GM04504 (cell line): Measurements from ENCODE around the gene VENTX.

Experiments
- DNase-seq: peaks from one replicate; pipeline ENCODE4 v3.0.0-alpha.2; 2012; ENCODE audit warnings: low read depth

VENTX gene

GRCh38 chr10:133201948-133202725, 35.5 kb upstream of the VENTX start:
- no peak for DNase-seq

- DNase-seq, result no peak
Measured at GRCh38 chr10:133202778-133203651, 34.6 kb upstream of the VENTX start.

DNA sequence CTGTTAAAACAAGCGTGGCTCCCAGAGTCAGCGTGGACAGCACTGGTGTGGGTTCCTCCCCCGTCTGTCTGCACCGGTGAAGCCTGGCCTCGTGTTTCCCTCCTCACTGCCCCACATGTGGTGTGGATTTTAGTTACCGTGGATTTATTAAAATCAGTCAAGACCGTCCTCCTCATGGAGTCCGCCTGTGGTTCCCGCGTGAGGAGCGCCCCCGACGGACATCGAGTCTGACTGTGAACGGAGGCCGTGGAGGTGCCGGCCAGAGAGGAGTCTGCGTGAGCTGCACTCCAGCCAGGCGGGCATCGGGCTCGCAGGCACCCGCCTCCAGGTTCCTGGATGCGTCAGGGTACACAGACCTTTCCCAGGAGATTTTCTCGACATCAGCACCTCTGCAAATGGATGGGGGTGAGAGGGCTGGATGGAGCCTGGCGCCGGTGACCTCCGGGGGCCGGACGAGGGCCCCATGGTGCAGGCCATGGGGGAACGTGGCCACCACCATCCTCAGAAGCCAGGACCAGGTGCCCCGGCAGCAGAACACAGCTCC, 33.9 kb upstream of the VENTX start:
- DNase-seq, result no peak

DNA sequence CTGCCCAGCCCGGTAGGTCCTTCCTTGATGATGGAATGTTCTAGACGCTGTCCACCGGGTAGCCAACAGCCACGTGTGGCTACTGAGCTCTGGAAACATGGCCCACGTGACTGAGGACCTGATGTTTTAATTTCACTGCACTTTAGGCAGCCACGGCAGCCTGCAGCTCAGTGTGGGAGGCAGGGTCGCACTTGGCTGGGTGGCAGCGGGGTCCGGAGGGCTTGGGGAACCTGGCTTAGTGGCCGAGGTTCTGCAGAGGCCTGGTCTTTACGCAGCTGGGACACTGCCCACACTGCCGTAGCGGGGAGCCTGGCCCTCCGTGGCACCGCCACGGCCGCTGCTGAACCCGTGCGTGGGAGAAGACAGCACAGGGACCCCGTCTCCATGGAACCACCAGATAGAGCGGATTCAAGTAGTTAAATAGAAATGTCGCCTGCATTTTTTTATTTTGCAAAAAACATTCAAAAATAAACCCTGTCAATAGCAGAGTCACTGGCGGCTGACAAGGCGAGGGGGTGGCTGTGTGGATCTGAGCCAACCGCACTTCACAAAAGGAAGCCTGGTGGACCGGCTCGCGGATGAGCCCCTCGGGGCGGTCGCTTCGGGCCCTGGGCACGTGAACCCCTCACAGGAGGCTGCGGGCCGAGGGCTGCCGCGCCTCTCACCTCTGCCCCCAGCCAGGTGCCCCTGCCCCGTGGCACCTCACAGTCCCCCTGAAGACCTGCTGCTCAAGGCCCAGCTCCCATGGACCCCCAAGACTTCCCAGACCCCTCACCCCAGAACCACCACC, 33.2 kb upstream of the VENTX start:
- DNase-seq, result no peak

GRCh38 chr10:133205146-133205545, 32.5 kb upstream of the VENTX start:
- DNase-seq, result no peak

DNA sequence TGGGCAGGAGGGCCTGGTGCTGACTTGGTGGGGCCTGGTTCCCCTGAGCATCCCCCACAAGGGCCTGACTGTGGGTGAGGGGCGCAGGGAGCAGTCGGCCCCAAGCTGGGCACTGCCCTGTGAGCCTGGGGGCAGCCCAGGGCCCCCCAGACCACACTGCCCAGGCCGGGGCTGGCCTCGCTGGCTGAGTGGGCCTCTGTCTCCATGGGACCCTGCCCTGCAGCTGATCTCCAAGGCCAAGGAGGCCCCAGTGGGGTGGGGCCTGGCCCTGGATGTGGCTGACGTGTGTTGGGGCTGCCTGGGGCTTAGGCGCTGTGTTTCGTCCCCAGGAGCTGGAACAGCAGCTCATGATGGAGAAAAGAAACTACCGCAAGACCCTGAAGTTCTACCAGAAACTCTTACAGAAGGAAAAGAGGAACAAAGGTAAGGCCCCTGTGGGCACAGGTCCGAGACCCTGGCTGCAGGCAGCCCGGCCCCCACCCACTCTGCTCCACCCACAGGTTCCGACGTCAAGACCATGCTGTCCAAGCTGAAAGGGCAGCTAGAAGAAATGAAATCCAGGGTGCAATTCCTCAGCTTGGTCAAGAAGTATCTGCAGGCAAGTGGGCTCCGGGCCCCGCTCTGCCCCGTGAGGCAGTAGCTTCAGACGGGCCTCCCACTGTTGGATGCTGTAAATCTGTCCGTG, 31.2 kb upstream of the VENTX start:
- no peak for DNase-seq

GRCh38 chr10:133207041-133207600, 30.5 kb upstream of the VENTX start:
- no peak for DNase-seq

GRCh38 chr10:133207627-133208026, 30.0 kb upstream of the VENTX start:
- no peak for DNase-seq

- DNase-seq, result no peak
Measured at GRCh38 chr10:133208466-133208865, 29.2 kb upstream of the VENTX start.

DNA sequence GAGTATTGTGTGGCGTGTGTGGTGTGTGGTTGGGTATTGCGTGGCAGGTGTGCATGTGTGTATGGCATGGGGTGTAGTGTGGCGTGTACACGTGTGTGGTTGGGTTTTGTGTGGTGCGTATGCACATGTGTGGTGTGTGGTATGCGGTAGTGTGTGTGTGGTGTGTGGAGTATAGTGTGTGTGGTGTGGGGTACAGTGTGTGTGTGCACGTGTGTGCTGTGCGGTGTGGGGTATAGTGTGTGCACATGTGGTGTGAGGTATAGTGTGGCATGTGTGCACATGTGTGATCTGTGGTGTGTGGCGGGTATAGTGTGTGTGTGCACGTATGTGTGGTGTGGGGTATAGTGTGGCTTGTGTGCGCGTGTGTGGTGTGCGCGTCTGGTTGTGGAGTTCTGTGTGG, 28.5 kb upstream of the VENTX start:
- DNase-seq, result no peak

DNA sequence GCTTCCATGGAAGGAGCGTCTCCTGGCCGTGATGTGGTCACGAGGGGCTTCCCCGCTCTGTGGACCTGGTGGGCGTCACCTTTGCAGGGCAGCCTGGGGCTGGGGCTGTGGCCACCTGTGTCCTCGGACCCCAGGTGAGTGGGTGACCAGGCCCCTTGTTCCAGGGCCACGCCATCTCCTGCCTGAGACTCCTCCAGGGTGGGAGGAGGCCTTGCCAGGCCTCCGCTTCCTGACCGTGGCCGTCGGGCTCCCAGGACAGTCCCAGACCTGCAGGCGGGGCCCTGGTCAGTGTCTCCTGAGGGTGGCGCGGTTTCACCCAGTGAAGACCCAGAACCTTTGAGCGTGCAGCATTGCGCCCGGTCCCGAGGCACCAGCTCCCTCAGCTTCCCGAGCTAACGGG, 28.0 kb upstream of the VENTX start:
- no peak for DNase-seq

- no peak for DNase-seq
Measured at GRCh38 chr10:133210398-133211140, 27.1 kb upstream of the VENTX start.

GRCh38 chr10:133211141-133211830, 26.4 kb upstream of the VENTX start:
- no peak for DNase-seq

- no peak for DNase-seq
Measured at GRCh38 chr10:133211959-133212852, 25.4 kb upstream of the VENTX start.

- DNase-seq, result no peak
Measured at GRCh38 chr10:133212853-133213494, 24.7 kb upstream of the VENTX start.

DNA sequence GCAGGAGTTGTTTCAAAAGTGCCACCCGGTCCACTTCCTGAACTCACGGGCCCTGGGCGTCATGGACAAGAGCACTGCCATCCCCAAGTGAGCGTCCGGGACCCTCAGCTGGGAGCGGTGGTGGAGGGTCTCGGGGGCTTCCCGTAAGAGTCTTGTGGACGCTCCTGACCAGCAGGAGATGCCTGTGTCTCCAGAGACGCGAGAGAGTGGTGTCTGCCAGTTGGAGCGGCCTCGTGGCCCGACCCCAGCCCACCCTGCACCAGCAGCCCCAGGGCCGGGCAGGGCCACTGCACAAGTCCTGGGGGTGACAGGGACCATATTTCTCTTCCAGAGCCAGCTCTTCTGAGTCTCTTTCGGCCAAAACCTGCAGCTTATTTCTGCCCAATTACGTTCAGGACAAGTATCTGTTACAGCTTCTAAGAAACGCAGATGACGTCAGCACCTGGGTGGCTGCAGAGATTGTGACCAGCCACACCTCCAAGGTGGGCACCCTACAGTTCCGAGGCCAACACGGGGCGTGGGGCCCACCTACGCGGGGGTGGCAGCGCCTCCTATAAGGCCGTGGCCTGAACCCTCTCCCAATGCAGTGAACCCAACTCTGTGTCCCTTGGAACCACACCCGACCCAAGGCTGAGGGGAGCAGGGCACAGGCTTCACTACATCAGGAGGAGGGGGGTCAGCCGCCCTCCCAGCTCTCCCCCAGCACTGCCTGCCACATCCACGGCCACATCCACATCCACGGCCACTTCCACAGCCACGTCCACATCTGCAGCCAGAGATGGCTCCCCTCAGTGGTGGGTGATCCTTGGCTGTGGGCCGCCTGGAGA, 23.8 kb upstream of the VENTX start:
- no peak for DNase-seq
